ENCODE results near the gene CPVL.

CPVL gene

GRCh38 chr7:29146057-29146706 is at the start of gene CPVL:
Gene CPVL, minus strand, starts transcription at chr7:29146537. Its CDS starts 25,476 bp downstream, at chr7:29121061.
- H3K9ac ChIP-seq (ENCODE audit: low read depth, low read length) = peak within 1 kb of the TSS; percentile 87
- no peaks in the 10 kb centered on the region for H3K27me3 ChIP-seq (ENCODE audit: insufficient read depth, low read length, poor library complexity)
- peak within 1 kb of the TSS; percentile 60 to 96 for H3K4me3 ChIP-seq (ENCODE audit: low read depth in 1 of 2, low read length in 2 of 2)
- H3K36me3 ChIP-seq (ENCODE audit: insufficient read depth, low read length) = no peaks in the 10 kb centered on the region; the same call in 1 of the 2 replicates
- peak; percentile 97 for ATAC-seq (ENCODE audit: insufficient read depth, low read depth)
- TF ChIP-seq EZH2 (IDR thresholded peaks at IDR 0.05; ENCODE audit: borderline replicate concordance, low read depth, low read length, severe bottlenecking) (no peak), CTCF (IDR thresholded peaks at IDR 0.05; ENCODE audit: borderline replicate concordance, extremely low read depth, low read length, poor library complexity, severe bottlenecking) (no peak)
- H3K79me2 ChIP-seq (ENCODE audit: insufficient read depth, low read length) = peaks cover 16% of the 10 kb centered on the region
- peak within 1 kb of the TSS; percentile 86 for H3K27ac ChIP-seq (ENCODE audit: low read length)
- peak within 1 kb of the TSS; percentile 96 for H3K4me2 ChIP-seq (ENCODE audit: insufficient read depth, low read length)
- peak; percentile 87 for DNase-seq
- H3K4me1 ChIP-seq (ENCODE audit: insufficient read depth, low read length) = peaks cover 36% of the 10 kb centered on the region
- peak within 1 kb of the TSS; percentile 99 for H2AFZ ChIP-seq (ENCODE audit: low read depth, low read length)
- no peaks in the 10 kb centered on the region for H3K9me3 ChIP-seq (ENCODE audit: insufficient read depth, low read length, severe bottlenecking)
- H4K20me1 ChIP-seq (ENCODE audit: insufficient read depth, low read length) = no peaks in the 10 kb centered on the region

DNA sequence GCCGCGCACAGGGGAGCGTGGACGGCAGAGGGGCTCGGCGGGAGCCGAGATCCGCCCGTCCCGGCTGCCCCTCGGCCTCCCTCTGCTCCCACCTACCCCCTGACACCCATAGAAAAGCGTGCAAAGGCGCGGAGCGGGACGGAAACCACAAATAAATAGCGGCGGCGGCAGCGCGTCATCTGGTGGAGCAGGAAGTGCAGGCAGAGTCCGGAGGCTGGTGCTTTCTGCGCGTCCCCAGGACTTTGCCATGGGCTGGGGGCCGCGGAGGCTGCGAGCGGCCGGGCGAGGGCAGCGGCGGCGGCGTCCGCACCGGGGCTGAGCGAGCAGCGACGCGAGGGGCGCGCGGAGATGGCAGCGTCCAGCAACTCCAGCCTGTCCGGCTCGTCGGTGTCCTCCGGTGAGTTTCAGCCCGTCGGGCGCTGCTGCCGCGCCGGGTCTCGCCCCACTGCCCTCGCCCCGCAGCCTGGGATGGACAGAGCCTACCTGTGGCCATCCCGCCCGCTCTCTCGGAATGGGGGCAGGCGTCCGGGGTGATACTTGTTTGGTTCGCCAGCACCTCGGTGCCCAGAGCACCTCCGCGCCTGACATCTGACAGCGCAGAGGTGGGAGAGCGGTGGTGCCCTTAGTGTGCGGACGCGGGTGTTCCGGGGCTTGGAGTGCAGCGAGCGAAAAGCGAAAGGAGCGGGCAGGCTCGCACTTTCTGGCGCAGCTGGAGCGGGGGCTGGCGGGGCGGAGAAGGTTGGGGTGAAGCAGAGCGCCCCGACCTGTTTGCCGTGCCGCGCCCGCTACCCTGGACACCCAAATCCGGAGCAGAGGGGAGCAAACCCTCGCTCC is 48.5 kb upstream of the CPVL start, which contains the start of gene CHN2:
CHN2 (plus strand) TSS at position 182 of the 834 bp plus-strand sequence.
- H3K9me3 ChIP-seq (ENCODE audit: insufficient read depth, low read length, severe bottlenecking) = no peaks in the 10 kb centered on the region
- no peaks in the 10 kb centered on the region for H3K27me3 ChIP-seq (ENCODE audit: insufficient read depth, low read length, poor library complexity)
- TF ChIP-seq CTCF (IDR thresholded peaks at IDR 0.05; ENCODE audit: borderline replicate concordance, extremely low read depth, low read length, poor library complexity, severe bottlenecking) (peak; percentile 47), EZH2 (IDR thresholded peaks at IDR 0.05; ENCODE audit: borderline replicate concordance, low read depth, low read length, severe bottlenecking) (no peak)
- ATAC-seq (ENCODE audit: insufficient read depth, low read depth) (peak; percentile 90), DNase-seq (peak; percentile 79)
- H4K20me1 ChIP-seq (ENCODE audit: insufficient read depth, low read length) = no peaks in the 10 kb centered on the region; the same call in 1 of the 2 replicates
- H3K9ac ChIP-seq (ENCODE audit: low read depth, low read length) = peak within 1 kb of the TSS; percentile 68
- H3K27ac ChIP-seq (ENCODE audit: low read length) = peak within 1 kb of the TSS; percentile 50; the same call in 1 of the 2 replicates
- no peaks in the 10 kb centered on the region for H3K79me2 ChIP-seq (ENCODE audit: insufficient read depth, low read length)
- peak within 1 kb of the TSS; percentile 77 for H2AFZ ChIP-seq (ENCODE audit: low read depth, low read length)
- H3K4me3 ChIP-seq (ENCODE audit: low read depth in 1 of 2, low read length in 2 of 2) = peak within 1 kb of the TSS; percentile 36 to 87
- H3K36me3 ChIP-seq (ENCODE audit: insufficient read depth, low read length) = no peaks in the 10 kb centered on the region
- H3K4me1 ChIP-seq (ENCODE audit: insufficient read depth, low read length) = peaks cover 25% of the 10 kb centered on the region
- peak within 1 kb of the TSS; percentile 94 for H3K4me2 ChIP-seq (ENCODE audit: insufficient read depth, low read length)

GRCh38 chr7:29194206-29194593 is 47.9 kb upstream of the CPVL start:
- Histone ChIP-seq H3K79me2 (ENCODE audit: insufficient read depth, low read length) (no peaks in the 10 kb centered on the region), H3K4me3 (ENCODE audit: low read depth in 1 of 2, low read length in 2 of 2) (peak overlapping the region; percentile 36 to 87; a peak in 3 of 4 replicates), H3K9ac (ENCODE audit: low read depth, low read length) (peak overlapping the region; percentile 68; the same call in 1 of the 2 replicates), H3K4me2 (ENCODE audit: insufficient read depth, low read length) (peak overlapping the region; percentile 94), H3K27me3 (ENCODE audit: insufficient read depth, low read length, poor library complexity) (no peaks in the 10 kb centered on the region), H3K27ac (ENCODE audit: low read length) (no peak overlapping the region), H3K4me1 (ENCODE audit: insufficient read depth, low read length) (peaks cover 25% of the 10 kb centered on the region), H3K9me3 (ENCODE audit: insufficient read depth, low read length, severe bottlenecking) (no peaks in the 10 kb centered on the region), H3K36me3 (ENCODE audit: insufficient read depth, low read length) (no peaks in the 10 kb centered on the region), H2AFZ (ENCODE audit: low read depth, low read length) (peak overlapping the region; percentile 77), H4K20me1 (ENCODE audit: insufficient read depth, low read length) (no peaks in the 10 kb centered on the region; the same call in 1 of the 2 replicates)
- TF ChIP-seq EZH2 (IDR thresholded peaks at IDR 0.05; ENCODE audit: borderline replicate concordance, low read depth, low read length, severe bottlenecking) (no peak), CTCF (IDR thresholded peaks at IDR 0.05; ENCODE audit: borderline replicate concordance, extremely low read depth, low read length, poor library complexity, severe bottlenecking) (no peak)
- ATAC-seq (ENCODE audit: insufficient read depth, low read depth) = no peak
- DNase-seq = peak; percentile 12
